Spleen (tissue), 7 donors: ENCODE results near the gene FAM219A.

Experiments used
- POLR2A ChIP-seq, 3 donors: fragments of 450-650 bp; IDR thresholded peaks; one replicate each; pipeline ENCODE4 v1.5.1; 2017; ENCODE audit warnings: antibody characterized with exemption in 3 of 3, mild to moderate bottlenecking in 1 of 3
- TF ChIP-seq, protein P1 (sequence below), 11 experiments: fragments of 200-600 bp in 7 of 11; fragments of 450-650 bp in 4 of 11; sonication (generic) in 4 of 11; IDR thresholded peaks in 8 of 11; conservative IDR thresholded peaks in 3 of 11; 1 replicate in 7 of 11; 2 replicates in 4 of 11; pipeline versions ENCODE4 v1.4.0 to v1.8.0; 2016 to 2021; ENCODE audit warnings: antibody characterized with exemption in 11 of 11, inconsistent platforms in 4 of 11, mild to moderate bottlenecking in 1 of 11
- donor health status: DM: no; HTN: no; CAD: no; lungs with moderate emphysema.
- donor health status: DM: no; HTN: no; CAD: no.
- donor health status: DM: no; HTN: no; CAD: no.

DNA sequence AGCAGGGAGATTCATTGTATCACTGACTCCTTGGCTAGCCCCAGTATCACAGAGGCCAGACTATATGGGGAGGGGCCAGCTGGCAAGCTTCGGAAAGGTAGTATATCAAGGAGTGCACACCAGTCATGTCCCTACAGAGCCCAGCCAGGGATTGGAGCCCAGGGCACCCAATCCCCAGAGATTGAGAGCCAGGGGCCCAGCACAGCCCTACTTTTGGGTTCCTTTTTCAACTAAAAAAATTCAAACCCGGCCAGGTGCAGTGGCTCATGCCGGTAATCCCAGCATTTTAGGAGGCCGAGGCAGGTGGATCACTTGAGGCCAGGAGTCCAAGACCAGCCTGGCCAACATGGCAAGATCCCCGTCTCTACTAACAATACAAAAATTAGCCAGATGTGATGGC, 76.3 kb downstream of the FAM219A start:
- TF ChIP-seq, protein P1, sequence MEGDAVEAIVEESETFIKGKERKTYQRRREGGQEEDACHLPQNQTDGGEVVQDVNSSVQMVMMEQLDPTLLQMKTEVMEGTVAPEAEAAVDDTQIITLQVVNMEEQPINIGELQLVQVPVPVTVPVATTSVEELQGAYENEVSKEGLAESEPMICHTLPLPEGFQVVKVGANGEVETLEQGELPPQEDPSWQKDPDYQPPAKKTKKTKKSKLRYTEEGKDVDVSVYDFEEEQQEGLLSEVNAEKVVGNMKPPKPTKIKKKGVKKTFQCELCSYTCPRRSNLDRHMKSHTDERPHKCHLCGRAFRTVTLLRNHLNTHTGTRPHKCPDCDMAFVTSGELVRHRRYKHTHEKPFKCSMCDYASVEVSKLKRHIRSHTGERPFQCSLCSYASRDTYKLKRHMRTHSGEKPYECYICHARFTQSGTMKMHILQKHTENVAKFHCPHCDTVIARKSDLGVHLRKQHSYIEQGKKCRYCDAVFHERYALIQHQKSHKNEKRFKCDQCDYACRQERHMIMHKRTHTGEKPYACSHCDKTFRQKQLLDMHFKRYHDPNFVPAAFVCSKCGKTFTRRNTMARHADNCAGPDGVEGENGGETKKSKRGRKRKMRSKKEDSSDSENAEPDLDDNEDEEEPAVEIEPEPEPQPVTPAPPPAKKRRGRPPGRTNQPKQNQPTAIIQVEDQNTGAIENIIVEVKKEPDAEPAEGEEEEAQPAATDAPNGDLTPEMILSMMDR (IDR thresholded peaks at IDR 0.05 in 8 of 11, conservative IDR thresholded peaks at IDR 0.05 in 3 of 11) = no peak
- no peak for TF ChIP-seq POLR2A (IDR thresholded peaks at IDR 0.05)
